IgD-negative memory B cell (primary cell): Measurements from ENCODE around the gene ACSBG1. TPM values are rescaled to one million over a fixed set of nuclear protein-coding genes. Genes with fewer than 3 reads are reported as not detected.

Experiments
- H3K27ac Mint-ChIP-seq, 3 donors: one replicate each; pipeline ENCODE4 v1.8.0; 2020 to 2022; ENCODE audit warnings: mild to moderate bottlenecking in 3 of 3, mixed read lengths in 3 of 3, moderate library complexity in 1 of 3
- H3K27me3 Mint-ChIP-seq: one replicate; pipeline ENCODE4 v1.8.0; 2021; ENCODE audit warnings: mixed read lengths
- H3K36me3 Mint-ChIP-seq: one replicate; pipeline ENCODE4 v1.8.0; 2020; ENCODE audit warnings: mild to moderate bottlenecking, mixed read lengths
- H3K4me1 Mint-ChIP-seq, 3 donors: one replicate each; pipeline ENCODE4 v1.8.0; 2020 to 2022; ENCODE audit warnings: mixed read lengths in 3 of 3, mild to moderate bottlenecking in 1 of 3
- H3K4me3 Mint-ChIP-seq, 4 donors: one replicate each; pipeline ENCODE4 v1.8.0; 2020 to 2022; ENCODE audit warnings: mild to moderate bottlenecking in 4 of 4, mixed read lengths in 4 of 4, moderate library complexity in 3 of 4
- H3K9me3 Mint-ChIP-seq, 3 donors: one replicate each; pipeline ENCODE4 v1.8.0; 2020 to 2021; ENCODE audit warnings: mixed read lengths in 3 of 3, mild to moderate bottlenecking in 1 of 3
- polyA plus RNA-seq: library from polyadenylated mRNA; unstranded; fragments of 300-500 nt; fragmentation: Illumina TruSeq; gene quantifications from one replicate; pipeline ENCODE4 v1.2.3, GENCODE V29; 2021

ACSBG1 gene
- polyA plus RNA-seq, 1 donor from 2014 or later = not detected

- Mint-ChIP-seq H3K27me3 (peaks cover 17% of the 10 kb centered on the region), H3K9me3 (no peaks in the 10 kb centered on the region), H3K4me1 (no peaks in the 10 kb centered on the region), H3K4me3 (peak overlapping the region in 1 of 4 donors; percentile 5), H3K27ac (peak overlapping the region in 1 of 3 donors; percentile 34), H3K36me3 (peaks cover 2% of the 10 kb centered on the region)
Measured at GRCh38 chr15:78216276-78217104, 17.9 kb downstream of the ACSBG1 start.

GRCh38 chr15:78213956-78214355, 20.4 kb downstream of the ACSBG1 start:
- H3K4me1 Mint-ChIP-seq = no peaks in the 10 kb centered on the region
- peaks cover 18% of the 10 kb centered on the region for H3K27me3 Mint-ChIP-seq
- no peaks in the 10 kb centered on the region for H3K9me3 Mint-ChIP-seq
- no peak overlapping the region for H3K4me3 Mint-ChIP-seq
- peaks cover 2% of the 10 kb centered on the region for H3K36me3 Mint-ChIP-seq
- H3K27ac Mint-ChIP-seq = no peak overlapping the region

GRCh38 chr15:78213425-78213750, 21.0 kb downstream of the ACSBG1 start:
- H3K36me3 Mint-ChIP-seq = peaks cover under 1% of the 10 kb centered on the region
- no peak overlapping the region for H3K27ac Mint-ChIP-seq
- H3K9me3 Mint-ChIP-seq = no peaks in the 10 kb centered on the region
- H3K4me3 Mint-ChIP-seq = no peak overlapping the region
- no peaks in the 10 kb centered on the region for H3K4me1 Mint-ChIP-seq
- H3K27me3 Mint-ChIP-seq = peaks cover 18% of the 10 kb centered on the region

GRCh38 chr15:78212546-78213424, 21.6 kb downstream of the ACSBG1 start:
- Mint-ChIP-seq H3K9me3 (no peaks in the 10 kb centered on the region), H3K36me3 (no peaks in the 10 kb centered on the region), H3K4me1 (no peaks in the 10 kb centered on the region), H3K27me3 (peaks cover 18% of the 10 kb centered on the region), H3K4me3 (no peak overlapping the region), H3K27ac (peak overlapping the region in 1 of 3 donors; percentile 25)

- Mint-ChIP-seq H3K4me3 (no peak overlapping the region), H3K27me3 (peaks cover 18% of the 10 kb centered on the region), H3K27ac (no peak overlapping the region), H3K9me3 (no peaks in the 10 kb centered on the region), H3K36me3 (no peaks in the 10 kb centered on the region), H3K4me1 (no peaks in the 10 kb centered on the region)
Measured at GRCh38 chr15:78212008-78212407, 22.4 kb downstream of the ACSBG1 start.

GRCh38 chr15:78211189-78211921, 23.0 kb downstream of the ACSBG1 start:
- no peaks in the 10 kb centered on the region for H3K36me3 Mint-ChIP-seq

GRCh38 chr15:78210349-78210717, 24.0 kb downstream of the ACSBG1 start:
- no peak overlapping the region for H3K27ac Mint-ChIP-seq
- no peaks in the 10 kb centered on the region for H3K36me3 Mint-ChIP-seq
- H3K27me3 Mint-ChIP-seq = peaks cover 18% of the 10 kb centered on the region
- no peak overlapping the region for H3K4me3 Mint-ChIP-seq
- H3K9me3 Mint-ChIP-seq = no peaks in the 10 kb centered on the region
- H3K4me1 Mint-ChIP-seq = no peaks in the 10 kb centered on the region

More at GRCh38 chr15:78211189-78211921, 23.0 kb downstream of the ACSBG1 start:
- H3K27me3 Mint-ChIP-seq = peaks cover 18% of the 10 kb centered on the region
- no peak overlapping the region for H3K27ac Mint-ChIP-seq
- H3K9me3 Mint-ChIP-seq = no peaks in the 10 kb centered on the region
- no peaks in the 10 kb centered on the region for H3K4me1 Mint-ChIP-seq
- H3K4me3 Mint-ChIP-seq = no peak overlapping the region

- H3K27me3 Mint-ChIP-seq = peaks cover 14% of the 10 kb centered on the region
- no peaks in the 10 kb centered on the region for H3K9me3 Mint-ChIP-seq
- no peak overlapping the region for H3K27ac Mint-ChIP-seq
- no peaks in the 10 kb centered on the region for H3K4me1 Mint-ChIP-seq
- H3K4me3 Mint-ChIP-seq = no peak overlapping the region
- H3K36me3 Mint-ChIP-seq = no peaks in the 10 kb centered on the region
Measured at GRCh38 chr15:78209646-78210348, 24.6 kb downstream of the ACSBG1 start.

- Mint-ChIP-seq H3K4me1 (no peaks in the 10 kb centered on the region), H3K9me3 (no peaks in the 10 kb centered on the region), H3K36me3 (no peaks in the 10 kb centered on the region), H3K4me3 (no peak overlapping the region), H3K27me3 (peaks cover 13% of the 10 kb centered on the region), H3K27ac (no peak overlapping the region)
Measured at GRCh38 chr15:78208887-78209645, 25.3 kb downstream of the ACSBG1 start.

- no peaks in the 10 kb centered on the region for H3K9me3 Mint-ChIP-seq
- no peak overlapping the region for H3K27ac Mint-ChIP-seq
- H3K4me1 Mint-ChIP-seq = no peaks in the 10 kb centered on the region
- no peaks in the 10 kb centered on the region for H3K36me3 Mint-ChIP-seq
- peaks cover 8% of the 10 kb centered on the region for H3K27me3 Mint-ChIP-seq
- H3K4me3 Mint-ChIP-seq = no peak overlapping the region
Measured at GRCh38 chr15:78208341-78208844, 26.0 kb downstream of the ACSBG1 start.

- H3K9me3 Mint-ChIP-seq = no peaks in the 10 kb centered on the region
- H3K36me3 Mint-ChIP-seq = no peaks in the 10 kb centered on the region
- no peaks in the 10 kb centered on the region for H3K4me1 Mint-ChIP-seq
- H3K4me3 Mint-ChIP-seq = no peak overlapping the region
- peaks cover 6% of the 10 kb centered on the region for H3K27me3 Mint-ChIP-seq
- H3K27ac Mint-ChIP-seq = no peak overlapping the region
Measured at GRCh38 chr15:78207641-78208340, 26.6 kb downstream of the ACSBG1 start.

- Mint-ChIP-seq H3K36me3 (no peaks in the 10 kb centered on the region), H3K4me1 (no peaks in the 10 kb centered on the region), H3K9me3 (no peaks in the 10 kb centered on the region), H3K27me3 (peaks cover 6% of the 10 kb centered on the region), H3K4me3 (no peak overlapping the region), H3K27ac (no peak overlapping the region)
Measured at GRCh38 chr15:78207110-78207458, 27.3 kb downstream of the ACSBG1 start.

- peaks cover under 1% of the 10 kb centered on the region for H3K27me3 Mint-ChIP-seq
- H3K4me1 Mint-ChIP-seq = no peaks in the 10 kb centered on the region
- no peaks in the 10 kb centered on the region for H3K9me3 Mint-ChIP-seq
- H3K36me3 Mint-ChIP-seq = no peaks in the 10 kb centered on the region
- no peak overlapping the region for H3K4me3 Mint-ChIP-seq
- H3K27ac Mint-ChIP-seq = no peak overlapping the region
Measured at GRCh38 chr15:78206326-78207109, 27.8 kb downstream of the ACSBG1 start.
